Measurements from ENCODE around the gene UBP1. TPM values are rescaled to one million over a fixed set of nuclear protein-coding genes. Genes with fewer than 3 reads are reported as not detected.

Gene UBP1
- total RNA-seq, 1 experiment from 2014 or later, result 69.5 TPM

DNA sequence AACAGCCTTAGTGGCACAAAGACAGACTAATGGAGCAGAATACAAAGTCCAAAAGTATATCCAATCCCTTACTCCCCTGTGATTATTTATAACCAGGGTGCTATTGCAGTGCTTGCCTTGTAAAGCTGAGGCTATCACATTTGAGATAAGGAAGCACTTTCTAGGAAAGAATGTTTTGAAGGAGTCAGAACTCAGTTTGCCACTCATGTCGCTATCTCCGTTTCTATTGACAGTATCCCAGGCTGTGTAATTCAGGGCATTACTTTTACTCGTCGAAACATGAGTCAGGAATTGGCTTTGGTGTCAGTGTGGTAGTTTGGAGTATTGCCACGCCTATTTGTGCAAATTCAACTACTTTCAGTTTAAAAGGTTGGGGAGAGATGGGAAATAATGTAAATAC is 84.6 kb downstream of the UBP1 start:
- no TSS peak for BruUV-seq (replicated peaks)
- Histone ChIP-seq H2AFZ (ENCODE audit: low read depth, low read length, poor library complexity, severe bottlenecking) (no peak overlapping the region), H3K27me3 (ENCODE audit: insufficient read depth, low read length) (no peaks in the 10 kb centered on the region), H3K9me2 (ENCODE audit: insufficient read depth) (no peaks in the 10 kb centered on the region), H3K4me2 (ENCODE audit: low read length) (no peak overlapping the region; the same call in 1 of the 2 replicates), H3K4me3 (replicated peaks in 1 of 2; ENCODE audit: low read depth in 1 of 2, low read length in 2 of 2) (no peak overlapping the region), H4K20me1 (ENCODE audit: insufficient read depth) (no peaks in the 10 kb centered on the region), H3K9me3 (ENCODE audit: control insufficient read depth in 1 of 2, insufficient read depth in 1 of 2, low read depth in 1 of 2, low read length in 2 of 2) (no peaks in the 10 kb centered on the region), H3K4me1 (ENCODE audit: control insufficient read depth in 1 of 2, insufficient read depth in 2 of 2, low read length in 2 of 2) (peaks cover 14 to 26% of the 10 kb centered on the region in 2 experiments), H3K9ac (ENCODE audit: low read length) (no peak overlapping the region), H3K27ac (ENCODE audit: low read depth, low read length) (no peak overlapping the region), H3K79me2 (ENCODE audit: insufficient read depth, low read length) (no peaks in the 10 kb centered on the region), H3K36me3 (ENCODE audit: control insufficient read depth in 1 of 2, insufficient read depth in 2 of 2, low read length in 2 of 2) (no peaks in the 10 kb centered on the region)
- intact Hi-C loops (cut with micrococcal nuclease), result no loop called here
- ATAC-seq (no peak), DNase-seq (ENCODE audit: low read depth, low spot score) (no peak)
- RAD21 ChIA-PET (ENCODE audit: low non-redundant PET in 1 of 2, low total read pairs in 2 of 2, uncharacterized antibody in 2 of 2, unreplicated experiment in 2 of 2), result no interaction called here
- no peak for TF ChIP-seq RAD21 (IDR thresholded peaks at IDR 0.05; ENCODE audit: low read depth)
- no peak for TF ChIP-seq EGR1 (IDR thresholded peaks at IDR 0.05; ENCODE audit: low read depth)
- no peak for TF ChIP-seq SIN3A (IDR thresholded peaks at IDR 0.05; ENCODE audit: low read depth)
- no peak for TF ChIP-seq POLR2AphosphoS5 (IDR thresholded peaks at IDR 0.05; ENCODE audit: low read depth, low read length)
- TF ChIP-seq EZH2phosphoT487 (IDR thresholded peaks at IDR 0.05; ENCODE audit: borderline replicate concordance), result no peak
- no peak for TF ChIP-seq CBX3 (IDR thresholded peaks at IDR 0.05; ENCODE audit: low read depth)
- no peak for TF ChIP-seq TCF7L2 (IDR thresholded peaks at IDR 0.05; ENCODE audit: borderline replicate concordance, extremely low read depth, insufficient read depth, insufficient read length)
- TF ChIP-seq ZNF274 (IDR thresholded peaks at IDR 0.05; ENCODE audit: low read depth, low read length), result no peak
- no peak for TF ChIP-seq POLR2A (IDR thresholded peaks at IDR 0.05; ENCODE audit: borderline replicate concordance, extremely low read depth, insufficient read depth, insufficient read length)
- no peak for TF ChIP-seq ELF1 (IDR thresholded peaks at IDR 0.05; ENCODE audit: borderline replicate concordance, low read depth)
- TF ChIP-seq FOSL1 (IDR thresholded peaks at IDR 0.05; ENCODE audit: low read depth), result no peak
- TF ChIP-seq ZBTB33 (IDR thresholded peaks at IDR 0.05; ENCODE audit: extremely low read depth, insufficient replicate concordance, low read length), result no peak
- TF ChIP-seq CEBPB (IDR thresholded peaks at IDR 0.05; ENCODE audit: low read depth), result no peak
- no peak for TF ChIP-seq JUND (IDR thresholded peaks at IDR 0.05)
- TF ChIP-seq, protein P1, sequence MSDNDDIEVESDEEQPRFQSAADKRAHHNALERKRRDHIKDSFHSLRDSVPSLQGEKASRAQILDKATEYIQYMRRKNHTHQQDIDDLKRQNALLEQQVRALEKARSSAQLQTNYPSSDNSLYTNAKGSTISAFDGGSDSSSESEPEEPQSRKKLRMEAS (IDR thresholded peaks at IDR 0.05), result no peak
- TF ChIP-seq REST (IDR thresholded peaks at IDR 0.05; ENCODE audit: low read depth), result no peak
- CTCF ChIA-PET, result interaction anchor here (2.1 kb wide), 1 partner anchor 17 kb away, joined by 8 read pairs; no protein-coding TSS in a partner anchor
- POLR2A ChIA-PET, result no interaction called here
